Measurements from ENCODE around the gene C1orf159. TPM values are rescaled to one million over a fixed set of nuclear protein-coding genes. Genes with fewer than 3 reads are reported as not detected.

Gene C1orf159
- polyA plus RNA-seq, 2 of the 4 experiments (the other 2 are of a cell fraction): 4.0 to 10.2 TPM

- Histone ChIP-seq H3K4me1 (no peaks in the 10 kb centered on the region), H3K9me3 (no peaks in the 10 kb centered on the region), H3K4me3 (no peak overlapping the region), H3K27ac (no peak overlapping the region), H3K4me2 (no peak overlapping the region)
- ChIA-PET CTCF (interaction anchor here (0.8 kb wide), 1 partner anchor 34 kb away, joined by 3 read pairs; no protein-coding TSS in a partner anchor), POLR2A (no interaction called here)
- FAIRE-seq: no peak
- DNase-seq (ENCODE audit: low read depth in 1 of 2, low spot score in 1 of 2): no peak
- ATAC-seq: no peak
- no peak for TF ChIP-seq CHD4 (IDR thresholded peaks at IDR 0.05; ENCODE audit: borderline replicate concordance)
- no peak for TF ChIP-seq FOSL2 (IDR thresholded peaks at IDR 0.05)
- TF ChIP-seq FOSL2 (CRISPR knock-in tag; IDR thresholded peaks at IDR 0.05): no peak
- no peak for TF ChIP-seq MAX (IDR thresholded peaks at IDR 0.05)
- no peak for TF ChIP-seq NR3C1 (IDR thresholded peaks at IDR 0.05)
- TF ChIP-seq REST (IDR thresholded peaks at IDR 0.05): no peak
- no peak for TF ChIP-seq CEBPB (IDR thresholded peaks at IDR 0.05)
- TF ChIP-seq TFCP2L1 (CRISPR knock-in tag; IDR thresholded peaks at IDR 0.05): no peak
- no peak for TF ChIP-seq RCOR1 (IDR thresholded peaks at IDR 0.05; ENCODE audit: low read depth, low read length)
- no peak for TF ChIP-seq CTCF (IDR thresholded peaks at IDR 0.05)
- no peak for TF ChIP-seq KDM1A (IDR thresholded peaks at IDR 0.05; ENCODE audit: low read depth)
- TF ChIP-seq MYC (IDR thresholded peaks at IDR 0.05; ENCODE audit: borderline replicate concordance, low read length): no peak
- 95% methylated on average over 12 of the region's 45 CpGs for WGBS (ENCODE audit: missing lambda C conversion rate)
Observed at GRCh38 chr1:1090424-1091343, 25.2 kb downstream of the C1orf159 start.

GRCh38 chr1:1089731-1090423 lies 26.0 kb downstream of the C1orf159 start:
- DNase-seq (ENCODE audit: low read depth in 1 of 2, low spot score in 1 of 2) (no peak), ATAC-seq (no peak), FAIRE-seq (no peak)
- Histone ChIP-seq H3K4me3 (no peak overlapping the region), H3K27ac (no peak overlapping the region), H3K4me2 (no peak overlapping the region), H3K4me1 (no peaks in the 10 kb centered on the region), H3K9me3 (no peaks in the 10 kb centered on the region)
- TF ChIP-seq TP53 (CRISPR knock-in tag; IDR thresholded peaks at IDR 0.05) (no peak), PBX3 (IDR thresholded peaks at IDR 0.05) (no peak), FOXS1 (CRISPR knock-in tag; IDR thresholded peaks at IDR 0.05) (no peak)
- CTCF ChIA-PET: interaction anchor here (0.8 kb wide), 1 partner anchor 35 kb away, joined by 3 read pairs; no protein-coding TSS in a partner anchor
- WGBS (ENCODE audit: missing lambda C conversion rate): 92% methylated on average over 15 of the region's 22 CpGs
- POLR2A ChIA-PET: no interaction called here
